SK-N-SH (cell line): ENCODE results near the gene EGF. TPM values are rescaled to one million over a fixed set of nuclear protein-coding genes. Genes with fewer than 3 reads are reported as not detected.

ENCODE experiments used
- CTCF ChIA-PET: fragments of 300-600, 350-600 bp; formaldehyde crosslinking; extraction: SDS; loops from one replicate; lab custom pipeline; 2021; lab: Yijun Ruan, JAX
- POLR2A ChIA-PET: fragments of 350-600 bp; sonication (Branson Sonifier 250); formaldehyde crosslinking; extraction: SDS; loops from one replicate; lab custom pipeline; 2020; ENCODE audit warnings: antibody characterized with exemption, inconsistent platforms; lab: Yijun Ruan, JAX
- DNase-seq: peaks from one replicate; pipeline ENCODE4 v3.0.0; 2012
- H2AFZ ChIP-seq: fragments of 200-600 bp; sonication (generic); 2 replicates; pipeline ENCODE4 v1.8.1; 2016; ENCODE audit warnings: antibody characterized with exemption, mild to moderate bottlenecking, low read depth
- H3F3A ChIP-seq: fragments of 200-600 bp; sonication (generic); replicated peaks from 2 replicates; pipeline ENCODE3; 2016; ENCODE audit warnings: antibody characterized with exemption, mild to moderate bottlenecking; ENCODE audit not compliant: insufficient read depth
- H3K27ac ChIP-seq, 2 experiments: fragments of 200-500 bp in 1 of 2; fragments of 200-600 bp in 1 of 2; sonication (Bioruptor generic) in 1 of 2; sonication (generic), shearing (Covaris generic) in 1 of 2; 2 replicates each; pipeline versions ENCODE4 v1.5.1 to v1.6.1; 2014 to 2016; ENCODE audit warnings: low read depth in 2 of 2, inconsistent platforms in 1 of 2, low read length in 1 of 2, mild to moderate bottlenecking in 1 of 2, mixed read lengths in 1 of 2
- H3K27me3 ChIP-seq: fragments of 200-600 bp; sonication (generic), shearing (Covaris generic); 2 replicates; pipeline ENCODE4 v1.6.1; 2016; ENCODE audit warnings: mixed run types; ENCODE audit not compliant: insufficient read depth
- H3K36me3 ChIP-seq, 2 experiments: fragments of 200-500 bp in 1 of 2; fragments of 200-600 bp in 1 of 2; sonication (Bioruptor generic) in 1 of 2; sonication (generic) in 1 of 2; replicated peaks in 1 of 2; 2 replicates each; pipeline versions ENCODE3 to v1.5.1; 2014 to 2016; ENCODE audit warnings: low read length in 1 of 2, mild to moderate bottlenecking in 1 of 2; ENCODE audit not compliant: insufficient read depth in 2 of 2, control insufficient read depth in 1 of 2
- H3K4me1 ChIP-seq, 2 experiments: fragments of 200-500 bp in 1 of 2; fragments of 200-600 bp in 1 of 2; sonication (Bioruptor generic) in 1 of 2; sonication (generic), shearing (Covaris generic) in 1 of 2; 2 replicates each; pipeline versions ENCODE4 v1.5.1 to v1.6.1; 2014 to 2016; ENCODE audit warnings: low read depth in 1 of 2, low read length in 1 of 2, mixed run types in 1 of 2; ENCODE audit not compliant: insufficient read depth in 2 of 2, control insufficient read depth in 1 of 2
- H3K4me2 ChIP-seq: fragments of 200-600 bp; sonication (generic), shearing (Covaris generic); 2 replicates; pipeline ENCODE4 v1.6.1; 2017; ENCODE audit warnings: mixed run types
- H3K4me3 ChIP-seq, 2 experiments: fragments of 200-500 bp in 1 of 2; fragments of 200-600 bp in 1 of 2; sonication (Bioruptor generic) in 1 of 2; sonication (generic), shearing (Covaris generic) in 1 of 2; 2 replicates each; pipeline versions ENCODE4 v1.5.1 to v1.8.1; 2014 to 2016; ENCODE audit warnings: low read depth in 2 of 2, inconsistent platforms in 1 of 2, low read length in 1 of 2, mild to moderate bottlenecking in 1 of 2, mixed read lengths in 1 of 2, moderate library complexity in 1 of 2
- H3K79me2 ChIP-seq: fragments of 200-600 bp; sonication (generic); 2 replicates; pipeline ENCODE4 v1.8.1; 2017; ENCODE audit warnings: mild to moderate bottlenecking; ENCODE audit not compliant: insufficient read depth
- H3K9ac ChIP-seq: fragments of 200-600 bp; sonication (generic); 2 replicates; pipeline ENCODE4 v1.6.1; 2017; ENCODE audit warnings: mixed run types
- H3K9me2 ChIP-seq: fragments of 200-600 bp; sonication (generic); 2 replicates; pipeline ENCODE4 v1.6.1; 2017; ENCODE audit warnings: mixed run types
- H3K9me3 ChIP-seq: fragments of 200-600 bp; sonication (generic); 2 replicates; pipeline ENCODE4 v1.6.1; 2017; ENCODE audit warnings: mixed run types, mild to moderate bottlenecking, moderate library complexity
- H4K20me1 ChIP-seq: fragments of 200-600 bp; sonication (generic); 2 replicates; pipeline ENCODE4 v1.6.1; 2017; ENCODE audit warnings: mild to moderate bottlenecking, mixed run types; ENCODE audit not compliant: insufficient read depth
- ELF1 ChIP-seq: IDR thresholded peaks from 2 replicates; pipeline ENCODE4 v1.4.0; 2012
- FOXJ3 ChIP-seq: sonication (generic); formaldehyde crosslinking; IDR thresholded peaks from 2 replicates; pipeline ENCODE4 v1.5.1; 2020; ENCODE audit warnings: mild to moderate bottlenecking, missing genetic modification reagents
- GATA2 ChIP-seq: sonication (generic); formaldehyde crosslinking; IDR thresholded peaks from 2 replicates; pipeline ENCODE4 v1.5.0; 2020; ENCODE audit warnings: mild to moderate bottlenecking, missing genetic modification reagents
- MXI1 ChIP-seq: IDR thresholded peaks from 2 replicates; pipeline ENCODE4 v1.6.1; 2012; ENCODE audit warnings: mild to moderate bottlenecking, low read depth, low read length, improper control_type of control experiment
- NRF1 ChIP-seq: IDR thresholded peaks from 2 replicates; pipeline ENCODE4 v1.6.1; 2012; ENCODE audit warnings: low read depth, mild to moderate bottlenecking, low read length
- RXRA ChIP-seq: IDR thresholded peaks from 2 replicates; pipeline ENCODE4 v1.4.0; 2012; ENCODE audit warnings: low read depth, mild to moderate bottlenecking, borderline replicate concordance
- TCF12 ChIP-seq: IDR thresholded peaks from 2 replicates; pipeline ENCODE4 v1.4.0; 2012
- USF2 ChIP-seq: fragments of 150-350 bp; IDR thresholded peaks from 2 replicates; pipeline ENCODE4 v1.6.1; 2017; ENCODE audit warnings: antibody characterized with exemption, low read length, low read depth, borderline replicate concordance
- WGBS: methylation state at CpG from one replicate; pipeline ENCODE4 v1.1.6; 2017; ENCODE audit warnings: low lambda C conversion rate; 5-methylcytosine and 5-hydroxymethylcytosine counted together
- polyA plus RNA-seq, 3 experiments: library from polyadenylated mRNA; depleted of rRNA; stranded (reverse); fragments of >200 nt; gene quantifications; 2 replicates each; pipeline ENCODE4 v1.2.3, GENCODE V29; 2012
- TF ChIP-seq, protein P1 (sequence below): IDR thresholded peaks from 2 replicates; pipeline ENCODE4; 2012
- TF ChIP-seq, protein P2 (sequence below): fragments of 150-350 bp; IDR thresholded peaks from 2 replicates; pipeline ENCODE4 v1.6.1; 2016; ENCODE audit warnings: mild to moderate bottlenecking, low read depth, low read length
- TF ChIP-seq, protein P3 (sequence below): IDR thresholded peaks from 2 replicates; pipeline ENCODE4 v1.6.1; 2012; ENCODE audit warnings: mild to moderate bottlenecking, low read depth, low read length, moderate library complexity

Gene EGF
- polyA plus RNA-seq, 1 of the 3 experiments (the other 2 are of a cell fraction): 0.89 TPM

DNA sequence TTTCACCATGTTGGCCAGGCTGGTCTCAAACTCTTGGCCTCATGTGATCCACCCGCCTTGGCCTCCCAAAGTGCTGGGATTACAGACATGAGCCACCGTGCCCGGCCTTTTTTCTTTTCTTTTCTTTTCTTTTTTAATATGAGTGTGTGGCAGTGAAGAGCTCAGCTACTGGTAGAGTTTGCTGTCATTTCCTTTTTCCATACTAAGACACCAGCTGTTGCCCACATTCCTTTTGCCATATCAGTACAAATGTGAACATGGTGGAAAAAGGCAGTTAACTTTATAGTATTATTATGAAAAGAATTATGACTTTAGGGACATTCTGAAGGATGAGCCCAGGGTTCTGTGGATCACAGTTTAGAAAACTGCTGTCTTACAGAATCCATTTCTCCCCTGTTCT, 69.8 kb downstream of the EGF start:
- CTCF ChIA-PET: interaction anchor here (0.6 to 1.3 kb wide), 3 partner anchors 16 to 1500 kb away, joined by 3 to 6 read pairs (median 5); no protein-coding TSS in a partner anchor
- Histone ChIP-seq H3K27ac (no peak overlapping the region), H3K79me2 (no peaks in the 10 kb centered on the region), H3K4me1 (0 out of 4 replicates have a peak, but pooled peaks cover 0 to 3% of the 10 kb centered on the region in 2 experiments), H3K36me3 (no peaks in the 10 kb centered on the region), H3K9me2 (no peaks in the 10 kb centered on the region), H3K4me3 (no peak overlapping the region), H3K9me3 (no peaks in the 10 kb centered on the region), H3K27me3 (no peaks in the 10 kb centered on the region; the same call in 1 of the 2 replicates), H3K4me2 (no peak overlapping the region), H4K20me1 (no peaks in the 10 kb centered on the region), H2AFZ (no peak overlapping the region), H3K9ac (no peak overlapping the region), H3F3A (peaks cover 17% of the 10 kb centered on the region)
- DNase-seq: no peak
- POLR2A ChIA-PET: no interaction called here
- 28% methylated on average over 3 of the region's 3 CpGs for WGBS
- no peak for TF ChIP-seq FOXJ3 (CRISPR knock-in tag)
- TF ChIP-seq RXRA: no peak
- no peak for TF ChIP-seq ELF1

- Histone ChIP-seq H3K9me3 (no peaks in the 10 kb centered on the region), H3F3A (no peaks in the 10 kb centered on the region), H3K4me1 (no peaks in the 10 kb centered on the region), H3K79me2 (no peaks in the 10 kb centered on the region), H3K27me3 (no peaks in the 10 kb centered on the region; the same call in 1 of the 2 replicates), H3K36me3 (no peaks in the 10 kb centered on the region), H3K27ac (no peak overlapping the region), H4K20me1 (no peaks in the 10 kb centered on the region), H2AFZ (no peak overlapping the region), H3K4me3 (no peak overlapping the region), H3K4me2 (no peak overlapping the region), H3K9me2 (no peaks in the 10 kb centered on the region), H3K9ac (no peak overlapping the region)
- no peak for DNase-seq
- WGBS: 13% methylated on average over 4 of the region's 4 CpGs
- CTCF ChIA-PET: interaction anchor here (1.0 to 4.7 kb wide), 4 partner anchors 9 to 553 kb away, joined by 3 to 32 read pairs (median 5); no protein-coding TSS in a partner anchor
- TF ChIP-seq, protein P1, sequence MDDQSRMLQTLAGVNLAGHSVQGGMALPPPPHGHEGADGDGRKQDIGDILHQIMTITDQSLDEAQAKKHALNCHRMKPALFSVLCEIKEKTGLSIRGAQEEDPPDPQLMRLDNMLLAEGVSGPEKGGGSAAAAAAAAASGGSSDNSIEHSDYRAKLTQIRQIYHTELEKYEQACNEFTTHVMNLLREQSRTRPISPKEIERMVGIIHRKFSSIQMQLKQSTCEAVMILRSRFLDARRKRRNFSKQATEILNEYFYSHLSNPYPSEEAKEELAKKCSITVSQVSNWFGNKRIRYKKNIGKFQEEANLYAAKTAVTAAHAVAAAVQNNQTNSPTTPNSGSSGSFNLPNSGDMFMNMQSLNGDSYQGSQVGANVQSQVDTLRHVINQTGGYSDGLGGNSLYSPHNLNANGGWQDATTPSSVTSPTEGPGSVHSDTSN: peak; percentile 31; the same call in 1 of the 2 replicates
- TF ChIP-seq TCF12: 0 out of 2 replicates have a peak, but pooled peaks have one; percentile 23
- no peak for TF ChIP-seq MXI1
- POLR2A ChIA-PET: no interaction called here
Measured at GRCh38 chr4:109985993-109986974, 73.6 kb downstream of the EGF start.

- no peak for DNase-seq
- 36% methylated on average over 13 of the region's 13 CpGs for WGBS
- H3K4me2 ChIP-seq: no peak overlapping the region
- TF ChIP-seq NRF1 (no peak), USF2 (no peak), GATA2 (no peak)
- TF ChIP-seq, protein P2, sequence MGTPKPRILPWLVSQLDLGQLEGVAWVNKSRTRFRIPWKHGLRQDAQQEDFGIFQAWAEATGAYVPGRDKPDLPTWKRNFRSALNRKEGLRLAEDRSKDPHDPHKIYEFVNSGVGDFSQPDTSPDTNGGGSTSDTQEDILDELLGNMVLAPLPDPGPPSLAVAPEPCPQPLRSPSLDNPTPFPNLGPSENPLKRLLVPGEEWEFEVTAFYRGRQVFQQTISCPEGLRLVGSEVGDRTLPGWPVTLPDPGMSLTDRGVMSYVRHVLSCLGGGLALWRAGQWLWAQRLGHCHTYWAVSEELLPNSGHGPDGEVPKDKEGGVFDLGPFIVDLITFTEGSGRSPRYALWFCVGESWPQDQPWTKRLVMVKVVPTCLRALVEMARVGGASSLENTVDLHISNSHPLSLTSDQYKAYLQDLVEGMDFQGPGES: no peak
- TF ChIP-seq, protein P3, sequence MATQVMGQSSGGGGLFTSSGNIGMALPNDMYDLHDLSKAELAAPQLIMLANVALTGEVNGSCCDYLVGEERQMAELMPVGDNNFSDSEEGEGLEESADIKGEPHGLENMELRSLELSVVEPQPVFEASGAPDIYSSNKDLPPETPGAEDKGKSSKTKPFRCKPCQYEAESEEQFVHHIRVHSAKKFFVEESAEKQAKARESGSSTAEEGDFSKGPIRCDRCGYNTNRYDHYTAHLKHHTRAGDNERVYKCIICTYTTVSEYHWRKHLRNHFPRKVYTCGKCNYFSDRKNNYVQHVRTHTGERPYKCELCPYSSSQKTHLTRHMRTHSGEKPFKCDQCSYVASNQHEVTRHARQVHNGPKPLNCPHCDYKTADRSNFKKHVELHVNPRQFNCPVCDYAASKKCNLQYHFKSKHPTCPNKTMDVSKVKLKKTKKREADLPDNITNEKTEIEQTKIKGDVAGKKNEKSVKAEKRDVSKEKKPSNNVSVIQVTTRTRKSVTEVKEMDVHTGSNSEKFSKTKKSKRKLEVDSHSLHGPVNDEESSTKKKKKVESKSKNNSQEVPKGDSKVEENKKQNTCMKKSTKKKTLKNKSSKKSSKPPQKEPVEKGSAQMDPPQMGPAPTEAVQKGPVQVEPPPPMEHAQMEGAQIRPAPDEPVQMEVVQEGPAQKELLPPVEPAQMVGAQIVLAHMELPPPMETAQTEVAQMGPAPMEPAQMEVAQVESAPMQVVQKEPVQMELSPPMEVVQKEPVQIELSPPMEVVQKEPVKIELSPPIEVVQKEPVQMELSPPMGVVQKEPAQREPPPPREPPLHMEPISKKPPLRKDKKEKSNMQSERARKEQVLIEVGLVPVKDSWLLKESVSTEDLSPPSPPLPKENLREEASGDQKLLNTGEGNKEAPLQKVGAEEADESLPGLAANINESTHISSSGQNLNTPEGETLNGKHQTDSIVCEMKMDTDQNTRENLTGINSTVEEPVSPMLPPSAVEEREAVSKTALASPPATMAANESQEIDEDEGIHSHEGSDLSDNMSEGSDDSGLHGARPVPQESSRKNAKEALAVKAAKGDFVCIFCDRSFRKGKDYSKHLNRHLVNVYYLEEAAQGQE: no peak
Measured at GRCh38 chr4:109989044-109989443, 76.4 kb downstream of the EGF start.

More at GRCh38 chr4:109989044-109989443, 76.4 kb downstream of the EGF start:
- H3K79me2 ChIP-seq: no peaks in the 10 kb centered on the region
- no peaks in the 10 kb centered on the region for H3K9me3 ChIP-seq
- H3K27ac ChIP-seq: no peak overlapping the region
- H3K36me3 ChIP-seq: no peaks in the 10 kb centered on the region
- H2AFZ ChIP-seq: no peak overlapping the region
- no peaks in the 10 kb centered on the region for H3K4me1 ChIP-seq
- no peaks in the 10 kb centered on the region for H3F3A ChIP-seq
- H3K9me2 ChIP-seq: no peaks in the 10 kb centered on the region
- H3K27me3 ChIP-seq: no peaks in the 10 kb centered on the region; the same call in 1 of the 2 replicates
- ChIA-PET POLR2A (no interaction called here), CTCF (interaction anchor here (1.3 to 4.7 kb wide), 4 partner anchors 9 to 527 kb away, joined by 4 to 32 read pairs (median 4); no protein-coding TSS in a partner anchor)
- no peaks in the 10 kb centered on the region for H4K20me1 ChIP-seq
- no peak overlapping the region for H3K4me3 ChIP-seq
- no peak overlapping the region for H3K9ac ChIP-seq
